GM18870 (cell line): ENCODE measurements around the gene ZNF503.

Experiments
- ATAC-seq: cut with Tn5 transposase; IDR thresholded peaks from one replicate; pipeline ENCODE4 v1.9.1; 2021; ENCODE audit warnings: moderate library complexity; ENCODE audit not compliant: unreplicated experiment

The ZNF503 gene

DNA sequence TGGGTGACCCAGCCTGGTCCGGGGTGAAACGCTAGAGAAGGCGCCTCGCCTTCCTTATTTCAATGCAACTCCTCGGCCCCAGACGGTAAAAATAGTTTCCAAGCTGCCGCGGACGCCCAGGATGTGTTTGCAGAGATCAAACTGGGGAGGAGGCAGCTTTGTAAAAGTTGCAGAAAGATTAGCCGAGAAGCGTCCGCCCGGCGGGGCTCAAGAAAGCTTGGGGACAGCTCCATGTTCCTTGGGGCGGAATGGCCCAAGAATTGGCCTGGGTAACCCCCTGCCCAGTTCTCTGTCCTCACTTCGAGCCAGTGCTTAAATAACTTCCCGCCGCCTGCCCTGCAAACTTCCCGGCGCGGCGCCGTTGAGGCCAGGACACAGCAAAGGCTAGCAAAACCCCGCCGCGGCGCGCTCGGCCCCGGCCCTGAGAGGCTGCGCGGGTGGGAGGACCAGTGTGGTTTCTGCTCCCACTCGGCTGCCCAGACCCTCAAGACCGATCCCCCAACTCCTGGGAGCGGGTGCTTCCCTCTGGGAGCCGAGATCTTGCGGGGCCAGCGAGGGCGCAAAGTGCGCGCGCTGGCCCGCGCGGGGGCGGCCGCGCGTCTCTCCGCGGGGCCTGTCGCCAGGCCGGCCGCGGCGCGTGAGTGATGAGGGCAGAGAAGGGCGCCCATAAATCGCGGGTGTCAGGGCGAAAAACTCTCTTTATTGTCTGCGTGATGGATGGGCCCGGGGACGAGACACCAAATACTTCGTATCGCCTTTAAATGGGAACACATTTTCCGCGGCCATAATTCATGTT lies 6.3 kb upstream of the ZNF503 start:
- ATAC-seq: no peak

DNA sequence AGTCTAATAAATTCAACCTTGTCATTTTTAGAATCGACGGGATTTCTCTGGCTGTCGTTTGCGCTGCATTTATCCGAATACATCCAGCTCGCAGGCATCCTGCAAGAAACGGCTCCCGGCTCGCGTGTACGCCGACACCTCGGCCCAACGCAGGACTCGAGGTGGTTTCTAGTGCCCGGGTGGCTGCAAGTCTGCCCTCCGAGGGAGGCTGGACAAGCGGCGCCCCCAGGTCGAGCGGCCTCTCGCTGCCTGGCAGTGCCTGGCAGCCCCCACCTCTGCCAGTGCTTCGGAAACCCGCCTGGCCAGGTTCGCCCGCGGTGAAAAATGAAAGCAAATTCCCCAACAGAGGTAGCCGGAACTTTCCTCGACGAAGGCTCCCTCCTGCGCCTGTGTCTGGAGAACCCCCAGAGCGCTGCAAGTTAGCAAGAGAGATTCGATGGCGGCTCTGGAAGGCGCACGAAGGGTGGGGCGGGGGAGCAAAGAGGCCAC lies 5.7 kb upstream of the ZNF503 start:
- no peak for ATAC-seq

DNA sequence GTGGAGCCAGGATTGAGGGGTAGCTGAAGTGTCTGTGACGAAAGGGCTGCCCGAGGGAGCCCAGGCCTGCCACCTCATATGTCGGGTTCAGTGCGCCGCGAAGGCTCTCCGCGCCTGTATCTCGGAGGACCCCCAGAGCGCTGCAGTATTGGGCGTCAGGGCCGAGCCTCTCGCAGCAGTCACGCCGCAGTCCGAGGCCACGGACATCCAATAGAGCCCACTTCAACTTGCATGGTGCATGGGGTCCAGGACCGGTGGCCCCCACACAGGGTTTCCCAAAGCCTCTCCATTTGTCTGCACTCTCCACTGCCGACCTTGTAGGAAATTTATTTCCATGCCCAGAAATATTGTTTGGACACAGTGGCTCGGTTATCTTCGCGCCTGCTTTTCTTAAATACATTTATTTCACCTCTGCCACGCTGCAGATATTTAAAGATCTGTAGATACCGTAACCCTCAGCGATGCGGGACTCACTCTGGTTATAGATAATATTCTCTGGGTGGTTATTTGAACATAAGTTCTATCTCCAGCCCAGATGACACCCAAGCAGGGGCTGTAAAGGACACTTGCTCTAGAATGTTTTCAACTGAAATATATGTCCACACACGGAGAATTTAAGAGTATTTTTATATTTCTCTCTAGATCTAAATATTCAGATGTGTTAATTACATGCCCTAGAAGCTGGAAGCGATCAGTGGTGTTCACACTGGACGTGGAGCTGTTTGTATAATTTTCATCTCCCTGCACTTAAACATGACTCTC lies 5.1 kb upstream of the ZNF503 start:
- no peak for ATAC-seq

DNA sequence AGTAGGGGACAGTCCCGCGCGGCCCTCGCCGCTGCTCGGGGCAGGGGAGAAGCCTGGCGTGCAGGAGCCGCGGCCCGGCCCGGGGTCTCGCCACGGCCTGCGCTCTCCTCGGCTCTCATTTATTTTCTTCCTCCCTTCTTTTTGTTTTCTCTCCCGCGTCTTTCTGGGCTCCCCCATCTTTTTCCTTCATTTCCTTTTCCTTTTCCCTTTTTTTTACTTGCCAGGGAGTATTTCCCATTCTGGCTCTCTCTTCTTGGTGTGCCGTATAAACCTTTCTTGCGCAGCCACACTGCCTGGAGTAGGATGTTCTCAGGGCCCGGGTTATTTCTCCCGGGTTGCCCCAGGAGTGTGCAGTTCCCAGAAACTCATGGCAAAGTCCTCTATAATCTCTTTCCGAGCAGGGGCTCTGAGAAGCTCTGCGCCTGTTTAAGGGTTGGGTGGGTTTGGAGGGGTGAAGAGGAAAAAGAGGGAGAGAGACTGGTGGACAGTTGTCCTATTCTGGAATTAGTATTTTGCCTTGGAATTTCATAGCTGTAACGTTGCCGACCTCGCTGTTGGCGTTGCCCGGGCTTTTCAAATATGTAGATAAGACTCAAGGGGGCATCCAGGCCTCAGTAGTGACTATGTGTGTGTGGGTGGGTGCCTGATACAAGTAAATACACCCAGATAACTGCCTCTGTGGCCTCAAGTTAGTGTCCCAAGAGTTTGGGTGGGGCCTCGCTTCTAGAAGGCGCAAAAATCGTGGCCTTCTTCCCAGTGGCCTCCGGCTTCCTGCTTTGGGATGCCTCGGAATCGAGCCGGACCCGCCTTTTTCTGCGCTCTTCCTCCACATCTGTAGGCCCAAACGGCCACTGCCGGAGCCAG lies 4.3 kb upstream of the ZNF503 start:
- no peak for ATAC-seq

DNA sequence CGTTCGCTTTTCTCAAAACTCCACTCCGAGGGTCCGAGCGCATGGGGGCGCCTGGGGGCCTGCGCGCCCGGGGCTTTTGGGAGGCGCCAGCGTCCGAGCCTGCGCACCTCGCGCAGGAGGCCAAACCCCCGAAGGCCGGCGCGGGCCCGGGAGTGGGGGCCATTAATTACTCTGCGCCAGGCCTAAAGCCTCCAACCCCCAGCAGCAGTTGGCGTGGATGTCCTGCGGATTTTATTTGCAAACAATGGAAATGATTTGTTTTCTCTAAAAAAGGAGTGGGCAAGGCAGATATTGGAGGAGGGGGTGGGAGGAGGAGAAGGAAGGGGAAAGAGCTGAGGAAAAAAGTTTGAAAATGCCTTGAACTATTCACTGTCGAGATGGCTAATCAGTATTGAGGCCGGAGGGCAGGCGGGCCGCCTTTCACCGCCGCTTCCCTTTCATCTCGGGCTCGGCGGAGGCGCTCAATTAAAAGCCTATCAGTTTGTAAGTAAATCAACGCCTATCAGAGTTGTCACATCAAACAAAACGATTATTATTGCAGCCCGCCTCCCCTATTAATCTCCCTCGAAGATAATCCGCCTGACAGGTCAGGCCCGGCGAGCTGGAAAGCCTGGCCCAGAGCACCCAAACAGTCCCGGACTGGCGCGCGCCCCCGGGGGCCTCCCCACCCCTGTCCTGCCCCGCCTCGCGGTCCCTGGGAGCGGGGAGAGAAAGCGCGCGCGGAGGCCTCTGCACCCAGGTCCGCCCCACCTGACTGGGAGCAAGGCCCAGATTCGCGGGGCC lies 3.4 kb upstream of the ZNF503 start:
- ATAC-seq: no peak

DNA sequence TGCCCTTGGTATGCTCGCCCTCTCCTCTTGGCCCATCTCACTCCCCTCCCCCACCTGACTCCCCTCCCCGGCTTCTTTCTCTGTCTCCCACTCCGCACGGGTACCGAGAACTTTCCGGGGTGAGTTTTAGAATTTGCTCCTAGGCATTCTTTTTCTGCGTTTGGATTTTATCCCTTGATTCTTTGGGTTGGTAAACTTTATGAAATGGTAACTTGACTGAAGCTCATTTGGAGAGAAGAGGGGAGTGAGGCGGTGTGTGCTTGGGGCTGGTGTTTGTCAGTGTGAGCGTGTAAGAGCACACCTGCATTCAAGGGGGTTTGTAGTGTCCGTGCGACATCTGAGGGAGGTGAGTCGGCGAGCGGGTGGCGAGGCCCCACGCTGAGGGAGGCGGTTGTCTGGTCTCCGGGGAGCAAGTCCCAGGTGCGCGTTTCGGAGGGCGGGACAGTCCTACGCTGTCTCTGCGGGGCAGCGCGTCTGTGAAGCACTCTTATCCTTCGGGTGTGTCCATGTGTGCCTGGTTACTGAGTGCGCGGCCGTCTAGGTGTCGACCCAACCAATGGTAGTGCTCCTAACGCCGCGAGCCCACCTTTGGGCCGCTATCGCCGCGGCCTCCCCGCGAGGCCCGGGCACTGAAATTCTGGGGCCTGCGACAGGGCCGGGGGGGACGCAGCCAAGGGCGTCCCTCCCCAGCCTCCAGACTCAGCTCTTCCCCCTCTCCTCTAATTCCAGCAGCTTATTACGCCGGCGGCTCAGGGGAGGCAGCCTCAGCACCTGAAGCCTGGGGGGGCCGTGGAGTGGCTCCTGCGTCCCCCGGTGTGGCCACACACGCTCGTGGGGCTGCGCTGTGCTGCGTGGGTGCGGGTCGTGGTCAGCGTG lies 2.6 kb upstream of the ZNF503 start:
- ATAC-seq: no peak

DNA sequence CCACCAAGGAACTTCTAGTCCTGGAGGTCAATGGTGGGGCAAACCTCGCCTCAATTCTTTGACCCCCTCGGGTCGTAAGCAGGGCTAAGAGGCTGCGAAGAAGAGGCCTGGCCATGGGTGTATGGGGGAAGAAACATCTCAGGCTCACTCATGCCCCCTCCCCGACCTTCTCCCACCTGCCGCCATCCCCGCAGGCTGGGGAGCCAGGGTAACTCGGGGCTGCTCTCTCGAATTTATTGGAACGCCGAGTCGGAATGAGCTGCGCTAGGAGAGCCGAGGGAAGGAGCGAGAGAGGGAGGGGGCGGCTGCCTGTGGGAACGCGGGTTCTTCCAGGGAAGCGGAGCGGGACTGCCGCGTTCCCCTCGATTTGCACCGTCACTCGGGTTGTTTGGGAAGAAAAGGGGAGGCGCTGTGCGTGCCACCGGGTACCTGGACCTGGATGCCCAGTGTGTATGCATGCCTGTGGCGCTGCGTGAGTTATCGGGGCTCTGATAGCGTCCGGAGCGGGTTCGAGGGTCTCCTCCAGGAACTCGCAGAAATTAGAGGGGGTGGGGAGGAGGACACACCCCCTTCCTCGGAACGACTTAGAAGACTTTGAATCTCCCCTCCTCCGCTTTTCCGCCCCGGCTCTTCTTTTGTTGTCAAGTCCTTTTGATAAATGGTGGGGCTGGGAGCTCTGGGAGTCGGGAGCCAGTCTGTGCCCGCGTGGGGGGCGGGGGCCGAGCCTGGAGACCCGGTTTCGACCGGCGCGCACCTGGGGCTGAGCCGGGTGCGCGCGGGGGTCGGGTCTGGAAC lies 1.8 kb upstream of the ZNF503 start:
- no peak for ATAC-seq

DNA sequence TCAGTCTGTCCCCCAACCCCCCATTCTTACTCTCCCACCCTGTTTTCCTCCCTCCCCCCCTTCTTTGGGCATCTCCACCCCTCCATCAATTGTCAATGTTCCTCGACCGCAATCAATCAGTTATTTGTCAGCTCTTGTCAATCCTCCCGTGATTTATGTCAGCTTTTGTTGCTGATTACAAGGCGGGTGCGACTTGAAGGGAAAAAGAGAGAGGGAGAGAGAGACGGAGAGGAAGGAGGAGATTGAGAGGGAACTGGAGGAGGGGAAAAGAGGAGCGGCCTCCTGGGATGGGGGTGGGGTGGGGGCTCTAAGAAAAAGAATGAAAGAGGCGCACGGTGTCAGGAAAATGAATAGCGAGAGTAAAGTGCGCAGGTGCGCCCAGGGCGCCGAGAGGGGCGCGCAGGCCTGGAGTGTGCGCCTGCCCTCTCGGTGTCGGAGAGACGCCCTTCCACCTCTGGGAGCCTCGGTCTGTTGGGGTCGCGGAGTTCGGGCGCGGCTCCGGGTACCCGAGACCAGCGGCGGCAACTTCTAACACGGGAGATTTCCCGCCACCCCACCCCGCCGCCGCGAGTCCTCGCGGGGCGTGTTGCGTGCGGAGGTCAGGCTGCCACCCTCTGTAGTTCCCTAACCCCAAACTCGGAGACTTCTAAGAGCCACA lies 1.1 kb upstream of the ZNF503 start:
- ATAC-seq: no peak

DNA sequence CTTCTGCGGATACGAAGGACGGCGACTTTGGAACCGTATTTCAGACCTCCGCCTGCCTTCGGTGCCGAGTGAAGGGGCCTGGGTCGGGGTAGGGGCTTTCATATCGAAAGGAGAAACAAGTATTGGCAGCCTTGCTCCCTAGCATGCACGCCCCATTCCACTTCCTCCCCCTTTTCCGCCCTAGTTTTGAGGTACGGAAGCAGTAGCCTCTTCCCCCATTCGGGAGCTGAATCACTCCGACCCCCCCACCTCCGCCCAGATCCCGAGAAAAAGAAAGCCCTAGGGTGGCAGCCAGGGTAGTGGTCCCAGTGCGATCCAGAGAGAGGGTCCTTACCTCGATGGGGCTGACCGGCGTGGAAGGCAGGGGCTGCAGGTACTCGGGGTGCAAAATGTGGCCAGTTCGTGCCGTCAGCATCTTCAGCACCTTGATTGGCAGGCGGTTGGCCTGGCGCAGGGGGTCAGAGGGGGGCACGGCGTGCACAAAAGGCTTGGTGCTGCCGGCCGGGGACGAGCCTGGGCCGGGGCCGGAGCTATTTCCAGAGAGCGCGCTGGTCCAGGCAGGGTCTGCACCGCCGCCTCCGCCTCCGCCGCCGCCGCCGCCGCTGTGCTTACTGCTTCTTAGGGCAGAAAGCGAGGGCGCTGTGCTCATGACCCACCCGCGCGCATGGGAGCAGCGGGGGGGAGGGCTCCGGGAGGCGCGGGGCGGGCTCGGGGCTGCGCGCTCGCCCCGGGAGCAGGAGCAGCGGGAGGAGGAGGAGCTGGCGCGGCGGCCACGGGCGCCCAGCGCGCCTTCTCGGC lies 594 bp downstream of the ZNF503 start:
- ATAC-seq: no peak

DNA sequence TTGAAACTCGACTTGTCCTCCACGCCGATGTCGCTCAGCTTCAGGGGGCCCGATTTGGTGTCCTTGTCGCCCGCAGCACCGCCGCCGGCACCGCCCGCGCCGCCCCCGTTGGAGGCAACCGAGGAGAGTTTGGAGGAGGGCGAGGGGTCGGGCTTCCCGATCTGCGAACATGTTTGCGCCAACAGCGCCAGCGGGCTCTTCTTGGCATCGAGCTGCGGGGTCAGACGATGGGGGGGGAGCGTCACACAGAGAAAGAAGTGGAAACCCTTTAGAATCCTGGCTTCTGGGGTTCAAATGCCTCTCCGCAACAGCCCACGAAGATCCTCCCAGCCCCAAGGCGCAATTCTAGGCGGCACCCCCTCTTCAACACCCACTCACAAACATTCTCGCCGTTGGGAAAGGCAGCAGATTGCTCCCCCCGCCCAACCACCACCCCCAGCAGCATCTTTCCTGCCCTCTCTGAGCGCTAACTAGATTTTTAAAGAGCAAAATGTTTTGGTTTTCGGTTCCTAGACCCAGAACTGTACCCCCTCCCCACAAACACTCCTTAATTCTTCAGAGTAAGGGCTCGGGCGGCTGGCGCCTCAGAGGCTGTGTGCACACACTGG lies 1.3 kb downstream of the ZNF503 start:
- ATAC-seq: no peak

DNA sequence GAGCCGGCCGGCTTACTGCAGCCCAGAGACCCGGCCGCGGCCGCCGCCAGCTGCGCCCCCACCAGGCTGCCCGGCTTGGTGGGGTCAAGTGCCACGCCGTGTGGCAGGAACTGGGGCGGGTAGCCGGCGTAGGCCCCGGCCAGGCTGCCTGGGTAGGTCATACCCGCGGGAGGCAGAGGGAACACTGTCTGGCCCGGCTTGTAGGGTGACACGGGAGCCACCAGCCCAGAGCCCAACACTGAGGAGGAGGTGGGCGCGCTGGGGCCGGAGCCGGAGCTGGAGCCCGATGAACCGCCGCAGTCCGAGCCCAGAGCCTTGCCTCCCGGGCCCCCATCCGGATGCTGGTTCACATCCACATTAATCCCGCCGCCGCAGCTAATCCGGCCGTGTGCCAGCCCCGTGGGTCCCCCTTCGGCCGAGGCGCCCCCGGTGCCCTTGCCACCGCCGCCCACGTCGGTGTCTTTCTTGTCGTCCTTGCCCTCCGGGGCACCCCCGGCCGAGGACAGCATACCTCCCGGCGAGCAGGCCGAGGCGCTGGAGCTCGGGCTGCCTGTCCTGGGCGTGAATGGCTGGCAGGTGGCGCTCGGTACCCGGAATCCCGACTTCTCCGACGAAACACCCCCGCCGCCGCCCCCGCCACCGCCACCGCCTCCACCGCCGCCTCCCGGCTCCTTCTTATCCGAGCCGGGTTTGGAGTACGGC lies 2.0 kb downstream of the ZNF503 start:
- ATAC-seq: no peak

DNA sequence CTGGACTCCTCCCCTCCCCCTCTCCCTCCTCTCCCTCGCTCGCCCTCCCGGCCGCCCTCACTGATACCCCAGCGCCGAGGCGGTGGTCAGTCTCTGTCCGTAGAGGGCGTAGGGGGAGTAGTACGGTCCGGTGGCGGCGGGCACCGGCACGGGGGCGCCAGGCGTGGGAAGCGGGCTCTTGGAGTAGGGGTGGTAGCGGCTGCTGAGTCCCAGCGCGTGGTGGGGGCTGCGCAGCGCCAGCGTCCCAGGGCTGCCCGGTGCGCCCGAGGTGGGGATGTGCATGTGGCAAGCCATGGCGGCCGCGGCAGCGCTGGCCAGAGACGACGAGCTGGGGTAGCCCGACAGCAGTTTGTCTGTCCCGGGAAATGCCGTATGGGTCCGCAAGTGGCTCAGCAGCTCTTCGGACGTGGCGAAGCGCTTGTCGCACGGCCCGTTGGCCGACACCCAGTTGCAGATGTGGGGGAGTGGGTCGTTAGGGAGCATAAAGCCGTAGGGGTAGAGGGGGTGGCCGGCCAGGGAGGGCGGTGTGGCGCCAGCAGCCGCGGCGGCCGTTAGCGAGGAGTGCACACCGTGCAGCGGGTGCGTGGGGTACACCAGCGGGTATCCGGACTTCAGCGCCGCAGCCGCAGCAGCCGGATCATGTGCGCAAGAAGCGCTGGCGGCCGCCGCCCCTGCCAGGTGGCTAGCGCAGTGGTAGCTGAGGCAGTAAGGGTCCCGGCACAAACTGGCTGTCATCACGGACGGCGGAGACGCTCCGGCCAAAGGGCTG lies 2.7 kb downstream of the ZNF503 start:
- ATAC-seq: no peak

DNA sequence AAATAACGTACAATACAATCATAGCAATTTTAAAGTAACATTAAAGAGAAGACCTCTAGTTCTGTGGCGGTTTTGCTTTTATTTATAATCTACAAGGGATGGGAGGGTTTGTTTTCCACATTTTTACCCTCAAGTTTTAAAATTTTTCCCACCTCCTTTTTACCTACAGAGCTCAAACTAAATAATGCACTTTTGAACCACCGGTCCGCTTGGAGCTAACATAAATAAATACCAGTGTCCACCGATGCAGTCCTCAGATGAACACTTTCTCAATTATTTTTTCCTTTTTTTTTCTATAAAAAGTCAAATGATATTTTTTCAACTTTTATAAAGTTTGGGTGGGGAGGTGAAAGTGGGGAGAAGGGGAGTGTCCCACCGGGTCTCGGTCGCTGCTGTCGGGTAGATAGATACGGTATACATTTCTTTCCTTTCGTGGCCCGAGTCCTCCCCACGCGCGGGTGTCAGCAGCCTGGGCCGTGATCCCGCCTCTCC lies 3.3 kb downstream of the ZNF503 start:
- ATAC-seq: no peak

DNA sequence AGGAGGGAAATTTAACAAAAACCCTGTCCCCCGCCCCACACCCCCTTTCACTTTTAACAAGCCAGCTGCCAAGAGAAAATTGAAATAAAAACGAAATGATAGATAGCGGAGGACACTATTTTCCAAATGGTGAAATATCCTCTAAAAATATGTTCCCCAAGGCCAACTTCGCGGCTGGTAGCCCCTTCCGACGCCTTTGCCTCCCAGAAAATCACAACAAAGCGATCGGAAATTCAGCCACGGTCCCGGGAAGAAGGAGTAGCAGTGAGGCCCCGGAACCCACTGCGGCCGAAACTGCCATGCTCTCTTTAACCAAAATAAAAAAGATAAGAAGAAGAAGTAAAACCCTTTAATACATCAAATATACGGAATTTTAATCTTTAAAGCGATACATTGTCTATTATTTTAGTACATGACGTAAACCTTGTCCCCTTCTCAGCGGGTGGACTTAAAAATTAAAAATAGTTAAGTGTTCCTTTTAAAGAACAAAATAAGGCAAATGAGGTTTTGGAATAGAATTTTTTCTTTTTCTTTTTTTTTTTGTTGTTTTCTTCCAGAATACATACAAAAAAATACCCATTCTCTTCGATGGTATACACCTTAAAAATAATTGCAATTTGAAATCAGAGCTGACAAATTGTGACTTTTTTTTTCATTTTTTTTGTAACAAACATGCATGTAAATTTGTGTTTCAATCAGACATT lies 3.9 kb downstream of the ZNF503 start:
- ATAC-seq: no peak
